NCI-H2227 (cell line): ENCODE data around the gene DLG2.

ENCODE experiments used
- DNase-seq: peaks from one replicate; lab custom pipeline; 2025; ENCODE audit not compliant: unreplicated experiment; lab: John Stamatoyannopoulos, UW

DLG2 gene

GRCh38 chr11:83409891-83410290 lies 2217.3 kb downstream of the DLG2 start:
- DNase-seq: no peak

- DNase-seq: no peak
Measured at GRCh38 chr11:83409476-83409875, 2217.7 kb downstream of the DLG2 start.

GRCh38 chr11:83408946-83409345 lies 2218.2 kb downstream of the DLG2 start:
- DNase-seq: no peak
